Esophagus muscularis mucosa (tissue), 4 donors: ENCODE results near the gene UBXN7. TPM values are rescaled to one million over a fixed set of nuclear protein-coding genes. Genes with fewer than 3 reads are reported as not detected.

Experiments used
- DNase-seq: peaks from one replicate; pipeline ENCODE4 v3.0.0-alpha.2; 2017; ENCODE audit errors: extremely low spot score
- H3K27ac ChIP-seq, 4 donors: fragments of 200-600 bp; sonication (generic); replicated peaks in 1 of 4; 1 replicate in 3 of 4; 2 replicates in 1 of 4; pipeline ENCODE4 v1.5.1; 2016 to 2019; ENCODE audit warnings: mild to moderate bottlenecking in 1 of 4
- H3K27me3 ChIP-seq, 4 donors: fragments of 200-600 bp; sonication (generic); one replicate each; pipeline versions ENCODE4 v1.5.1 to v1.6.0; 2016 to 2019
- H3K36me3 ChIP-seq, 4 donors: fragments of 200-600 bp; sonication (generic); one replicate each; pipeline ENCODE4 v1.5.1; 2016 to 2019
- H3K4me1 ChIP-seq, 4 donors: fragments of 200-600 bp; sonication (generic); one replicate each; pipeline ENCODE4 v1.5.1; 2016 to 2019
- H3K4me3 ChIP-seq, 4 donors: fragments of 200-600 bp; sonication (generic); 1 replicate in 2 of 4; 2 replicates in 2 of 4; pipeline ENCODE4 v1.5.1; 2016 to 2019; ENCODE audit warnings: mild to moderate bottlenecking in 4 of 4, moderate library complexity in 1 of 4
- H3K9me3 ChIP-seq, 4 donors: fragments of 200-600 bp; sonication (generic); 1 replicate in 3 of 4; 2 replicates in 1 of 4; pipeline ENCODE4 v1.5.1; 2016 to 2019
- CTCF ChIP-seq, 3 experiments: fragments of 200-600 bp in 2 of 3; fragments of 450-650 bp in 1 of 3; sonication (generic) in 2 of 3; IDR thresholded peaks; one replicate each; pipeline ENCODE4 v1.5.1; 2017 to 2019; ENCODE audit warnings: antibody characterized with exemption in 3 of 3, mild to moderate bottlenecking in 2 of 3, moderate library complexity in 1 of 3
- EP300 ChIP-seq: sonication (generic); formaldehyde crosslinking; IDR thresholded peaks from one replicate; pipeline ENCODE4 v1.6.1; 2017; ENCODE audit warnings: antibody characterized with exemption
- POLR2A ChIP-seq: fragments of 450-650 bp; IDR thresholded peaks from one replicate; pipeline ENCODE4 v1.6.1; 2017; ENCODE audit warnings: antibody characterized with exemption, moderate library complexity, mild to moderate bottlenecking, low read depth
- POLR2AphosphoS5 ChIP-seq, 2 donors: sonication (generic); formaldehyde crosslinking; IDR thresholded peaks; one replicate each; pipeline ENCODE4 v1.6.1; 2017; ENCODE audit warnings: antibody characterized with exemption in 2 of 2
- WGBS: methylation state at CpG from one replicate; pipeline ENCODE4 v1.1.5; 2018; 5-methylcytosine and 5-hydroxymethylcytosine counted together
- intact Hi-C: fragments of 100-400 bp; cut with DNase I; formaldehyde crosslinking; loops from one replicate; pipeline ENCODE4 v1.15.1; 2023
- total RNA-seq, 4 donors: library from RNA; depleted of rRNA; stranded (reverse); fragments of >200 nt; gene quantifications; one replicate each; pipeline versions ENCODE4 v1.1.0 to v1.2.1, GENCODE V29; 2016

UBXN7 gene
- total RNA-seq, 4 donors from 2014 or later, result 15.6 to 23.7 (median 17.2) TPM

- no peak for TF ChIP-seq POLR2AphosphoS5 (IDR thresholded peaks at IDR 0.05)
- TF ChIP-seq EP300, result no peak
- no peak for TF ChIP-seq CTCF (IDR thresholded peaks at IDR 0.05)
- TF ChIP-seq POLR2A, result no peak
- Histone ChIP-seq H3K4me1 (peaks cover 0 to 6% (median 5%) of the 10 kb centered on the region in 4 donors), H3K4me3 (no peak overlapping the region), H3K27ac (no peak overlapping the region), H3K9me3 (no peaks in the 10 kb centered on the region), H3K27me3 (no peaks in the 10 kb centered on the region), H3K36me3 (peaks cover 36 to 96% (median 74%) of the 10 kb centered on the region in 4 donors)
- WGBS, result 95% methylated on average over 7 of the region's 7 CpGs
- no peak for DNase-seq
- intact Hi-C loops, result no loop called here
Observed at GRCh38 chr3:196357905-196358304, 74.3 kb downstream of the UBXN7 start.

GRCh38 chr3:196356556-196356955, 75.7 kb downstream of the UBXN7 start:
- H3K27ac ChIP-seq, result no peak overlapping the region
- no peaks in the 10 kb centered on the region for H3K27me3 ChIP-seq
- no peak for DNase-seq
- H3K4me1 ChIP-seq, result peaks cover 0 to 6% (median 5%) of the 10 kb centered on the region in 4 donors
- intact Hi-C loops, result no loop called here
- 86% methylated on average over 4 of the region's 4 CpGs for WGBS
- H3K36me3 ChIP-seq, result peaks cover 26 to 96% (median 65%) of the 10 kb centered on the region in 4 donors
- no peaks in the 10 kb centered on the region for H3K9me3 ChIP-seq
- H3K4me3 ChIP-seq, result no peak overlapping the region
- no peak for TF ChIP-seq CTCF (IDR thresholded peaks at IDR 0.05)
- TF ChIP-seq POLR2AphosphoS5 (IDR thresholded peaks at IDR 0.05), result no peak
- TF ChIP-seq EP300, result no peak
- no peak for TF ChIP-seq POLR2A

- no peak overlapping the region for H3K4me3 ChIP-seq
- intact Hi-C loops, result no loop called here
- no peaks in the 10 kb centered on the region for H3K27me3 ChIP-seq
- TF ChIP-seq POLR2A (no peak), CTCF (IDR thresholded peaks at IDR 0.05) (no peak), EP300 (no peak), POLR2AphosphoS5 (IDR thresholded peaks at IDR 0.05) (no peak)
- 100% methylated on average over 1 of the region's 1 CpG for WGBS
- no peak for DNase-seq
- H3K27ac ChIP-seq, result no peak overlapping the region
- H3K9me3 ChIP-seq, result no peaks in the 10 kb centered on the region
- H3K4me1 ChIP-seq, result peaks cover 0 to 2% (median 1%) of the 10 kb centered on the region in 4 donors
- peaks cover 17 to 88% (median 60%) of the 10 kb centered on the region in 4 donors for H3K36me3 ChIP-seq
Observed at GRCh38 chr3:196355668-196356067, 76.6 kb downstream of the UBXN7 start.

GRCh38 chr3:196354132-196354531, 78.1 kb downstream of the UBXN7 start:
- Histone ChIP-seq H3K27me3 (no peaks in the 10 kb centered on the region), H3K36me3 (peaks cover 15 to 73% (median 48%) of the 10 kb centered on the region in 4 donors), H3K4me3 (no peak overlapping the region), H3K27ac (no peak overlapping the region), H3K9me3 (no peaks in the 10 kb centered on the region), H3K4me1 (no peaks in the 10 kb centered on the region)
- 71% methylated on average over 6 of the region's 6 CpGs for WGBS
- intact Hi-C loops, result no loop called here
- no peak for DNase-seq
- no peak for TF ChIP-seq POLR2AphosphoS5 (IDR thresholded peaks at IDR 0.05)
- TF ChIP-seq EP300, result no peak
- no peak for TF ChIP-seq POLR2A
- no peak for TF ChIP-seq CTCF (IDR thresholded peaks at IDR 0.05)

GRCh38 chr3:196351541-196351940, 80.7 kb downstream of the UBXN7 start:
- 78% methylated on average over 6 of the region's 6 CpGs for WGBS
- peaks cover 13 to 62% (median 28%) of the 10 kb centered on the region in 4 donors for H3K36me3 ChIP-seq
- no peak for DNase-seq
- no peak overlapping the region for H3K4me3 ChIP-seq
- no peaks in the 10 kb centered on the region for H3K27me3 ChIP-seq
- H3K4me1 ChIP-seq, result no peaks in the 10 kb centered on the region
- H3K9me3 ChIP-seq, result no peaks in the 10 kb centered on the region
- no peak overlapping the region for H3K27ac ChIP-seq
- TF ChIP-seq POLR2AphosphoS5 (IDR thresholded peaks at IDR 0.05) (no peak), CTCF (IDR thresholded peaks at IDR 0.05) (no peak), POLR2A (no peak), EP300 (no peak)
- intact Hi-C loops, result no loop called here
